Left ventricle myocardium inferior (tissue), 1 donor: ENCODE results near the gene MCC. TPM values are rescaled to one million over a fixed set of nuclear protein-coding genes. Genes with fewer than 3 reads are reported as not detected.
A peak's percentile ranks its signal among the peaks of the same experiment; 100 is the strongest.

Experiments used
- DNase-seq: peaks from one replicate; pipeline ENCODE4 v3.0.0-alpha.2; 2020
- H3K27ac ChIP-seq: fragments of 200-600 bp; replicated peaks from 2 replicates; pipeline ENCODE4 v1.8.0; 2021
- H3K27me3 ChIP-seq: fragments of 200-600 bp; 2 replicates; pipeline ENCODE4 v1.8.0; 2021; ENCODE audit warnings: low read depth
- H3K36me3 ChIP-seq: fragments of 200-600 bp; 2 replicates; pipeline ENCODE4 v1.8.0; 2021
- H3K4me1 ChIP-seq: fragments of 200-600 bp; 2 replicates; pipeline ENCODE4 v1.8.0; 2021
- H3K4me3 ChIP-seq: fragments of 200-600 bp; 2 replicates; pipeline ENCODE4 v1.8.0; 2021; ENCODE audit warnings: mild to moderate bottlenecking, moderate library complexity
- H3K9me3 ChIP-seq: fragments of 200-600 bp; replicated peaks from 2 replicates; pipeline ENCODE4 v1.8.0; 2021
- CTCF ChIP-seq: fragments of 200-600 bp; IDR thresholded peaks from 2 replicates; pipeline ENCODE4 v1.8.0; 2021; ENCODE audit warnings: antibody characterized with exemption, mild to moderate bottlenecking, borderline replicate concordance
- intact Hi-C: fragments of 100-400 bp; cut with micrococcal nuclease; formaldehyde crosslinking; loops from one replicate; pipeline ENCODE4 v1.11.0; 2022
- total RNA-seq: library from RNA; stranded (reverse); fragmentation: NEBNext Ultra II Directional; extraction: Animal tissue kit (Norgen Biotek cat#: 25700); gene quantifications from one replicate; pipeline ENCODE4 v1.2.1, GENCODE V29; 2021
- donor health status: DM: no; HTN: yes; CAD: no; lungs with severe emphysema.

The MCC gene
- total RNA-seq, 1 donor from 2014 or later, result 31.6 TPM

- H3K9me3 ChIP-seq, result no peaks in the 10 kb centered on the region
- peak overlapping the region; percentile 97 for H3K27ac ChIP-seq
- intact Hi-C loops, result no loop called here
These were observed 193.7 kb downstream of the MCC start for GRCh38 chr5:113294311-113295110.

GRCh38 chr5:113293975-113294310 is 194.3 kb downstream of the MCC start:
- peak overlapping the region; percentile 97 for H3K27ac ChIP-seq
- H3K36me3 ChIP-seq, result no peaks in the 10 kb centered on the region
- H3K9me3 ChIP-seq, result no peaks in the 10 kb centered on the region
- intact Hi-C loops, result no loop called here
- peak overlapping the region; percentile 89 for H3K4me3 ChIP-seq
- no peak for TF ChIP-seq CTCF
- no peaks in the 10 kb centered on the region for H3K27me3 ChIP-seq
- DNase-seq, result no peak
- peaks cover 67% of the 10 kb centered on the region for H3K4me1 ChIP-seq

More at GRCh38 chr5:113294311-113295110, 193.7 kb downstream of the MCC start:
- peak overlapping the region; percentile 89 for H3K4me3 ChIP-seq
- DNase-seq, result peak; percentile 93
- peak; percentile 29 for TF ChIP-seq CTCF
- peaks cover 64% of the 10 kb centered on the region for H3K4me1 ChIP-seq
- no peaks in the 10 kb centered on the region for H3K27me3 ChIP-seq
- no peaks in the 10 kb centered on the region for H3K36me3 ChIP-seq

DNA sequence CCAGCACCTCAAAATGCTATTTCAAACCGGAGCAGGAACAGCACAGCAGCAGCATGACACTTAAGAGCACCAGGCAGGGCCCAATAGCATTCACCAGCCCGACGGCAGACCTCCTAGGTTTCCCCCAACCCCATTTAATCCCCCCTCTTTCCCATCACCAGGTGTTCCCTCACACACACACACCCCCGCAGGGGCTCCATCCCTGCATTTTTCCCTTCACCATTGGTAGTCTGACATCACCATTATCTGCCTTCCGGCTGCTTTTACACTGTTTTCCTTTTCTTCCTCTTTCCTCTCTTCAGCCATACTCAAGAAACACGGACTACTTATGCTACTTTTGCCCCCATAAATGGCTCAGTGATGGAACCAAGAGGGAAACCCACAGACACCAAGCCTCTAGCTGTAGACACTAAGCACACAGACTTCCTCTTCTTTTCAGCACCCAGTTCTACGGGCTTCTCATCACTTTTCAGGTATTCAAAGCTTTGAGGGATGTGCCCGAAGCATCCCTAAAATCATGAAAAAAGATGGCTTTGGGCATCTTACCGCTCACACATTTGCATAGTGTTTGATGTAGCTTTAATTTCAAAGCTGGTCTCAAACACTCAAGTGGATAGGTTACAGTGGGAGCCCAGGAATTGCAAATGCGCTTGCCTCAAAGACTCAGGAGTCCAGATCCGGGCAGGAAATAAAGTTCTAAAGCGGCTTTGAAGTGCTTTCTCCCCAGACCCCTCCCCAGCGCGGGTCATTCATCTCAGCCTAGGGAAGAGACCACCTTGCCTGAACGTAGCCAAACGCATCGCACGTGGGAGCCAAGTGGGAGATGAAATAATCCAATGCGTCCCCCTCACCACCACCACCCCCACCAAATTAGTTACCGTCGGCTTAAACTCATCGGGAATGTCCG is 194.9 kb downstream of the MCC start:
- TF ChIP-seq CTCF, result no peak
- Histone ChIP-seq H3K4me3 (peak overlapping the region; percentile 89), H3K36me3 (no peaks in the 10 kb centered on the region), H3K27ac (peak overlapping the region; percentile 97), H3K9me3 (no peaks in the 10 kb centered on the region), H3K27me3 (no peaks in the 10 kb centered on the region), H3K4me1 (peaks cover 67% of the 10 kb centered on the region)
- intact Hi-C loops, result no loop called here
- no peak for DNase-seq

DNA sequence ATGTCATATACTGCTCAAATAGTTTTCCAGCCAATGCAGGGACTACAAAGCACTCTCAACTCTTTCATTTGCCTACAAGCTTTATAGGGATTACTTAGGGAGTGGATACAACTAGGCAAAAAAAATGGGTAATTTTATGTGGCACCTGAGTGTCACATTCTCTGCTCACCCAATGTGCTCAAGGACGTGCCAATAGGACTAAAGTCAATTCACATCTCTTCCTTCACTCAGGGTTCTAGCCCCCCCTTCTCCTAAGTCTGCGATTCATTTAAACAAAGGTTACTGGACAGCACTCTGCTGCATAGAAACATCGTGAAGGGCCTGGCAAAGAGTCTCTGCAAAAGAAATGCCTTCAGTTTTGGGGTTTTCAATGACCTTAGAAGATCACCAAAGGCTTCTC is 195.8 kb downstream of the MCC start:
- peaks cover 68% of the 10 kb centered on the region for H3K4me1 ChIP-seq
- H3K27ac ChIP-seq, result peak overlapping the region; percentile 97
- H3K4me3 ChIP-seq, result peak overlapping the region; percentile 89
- TF ChIP-seq CTCF, result no peak
- no peaks in the 10 kb centered on the region for H3K9me3 ChIP-seq
- DNase-seq, result no peak
- H3K36me3 ChIP-seq, result no peaks in the 10 kb centered on the region
- intact Hi-C loops, result no loop called here
- H3K27me3 ChIP-seq, result no peaks in the 10 kb centered on the region

DNA sequence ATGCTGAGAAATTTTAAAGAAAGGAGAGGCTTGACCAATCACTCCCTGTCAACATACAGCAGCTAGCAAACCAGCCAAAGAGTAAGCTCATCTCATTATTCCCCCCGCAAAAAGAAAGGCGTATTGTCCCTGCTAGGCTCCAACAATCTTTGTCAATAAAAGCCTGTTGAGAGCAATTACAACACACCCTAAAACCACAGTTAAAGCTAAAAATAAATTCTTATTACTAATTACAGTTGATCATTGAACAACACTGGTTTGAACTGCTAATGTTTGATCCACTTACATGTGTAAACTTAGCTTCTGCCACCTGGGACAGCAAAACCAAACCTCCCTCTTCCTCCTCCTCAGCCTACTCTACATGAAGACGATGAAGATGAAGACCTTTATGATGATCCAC is 204.7 kb downstream of the MCC start:
- no peaks in the 10 kb centered on the region for H3K36me3 ChIP-seq
- intact Hi-C loops, result no loop called here
- no peak for DNase-seq
- no peak overlapping the region for H3K27ac ChIP-seq
- no peaks in the 10 kb centered on the region for H3K9me3 ChIP-seq
- H3K4me1 ChIP-seq, result peaks cover 87% of the 10 kb centered on the region
- H3K27me3 ChIP-seq, result no peaks in the 10 kb centered on the region
- TF ChIP-seq CTCF, result no peak
- H3K4me3 ChIP-seq, result no peak overlapping the region
